ENCODE data around the gene LMOD1.

The LMOD1 gene

DNA sequence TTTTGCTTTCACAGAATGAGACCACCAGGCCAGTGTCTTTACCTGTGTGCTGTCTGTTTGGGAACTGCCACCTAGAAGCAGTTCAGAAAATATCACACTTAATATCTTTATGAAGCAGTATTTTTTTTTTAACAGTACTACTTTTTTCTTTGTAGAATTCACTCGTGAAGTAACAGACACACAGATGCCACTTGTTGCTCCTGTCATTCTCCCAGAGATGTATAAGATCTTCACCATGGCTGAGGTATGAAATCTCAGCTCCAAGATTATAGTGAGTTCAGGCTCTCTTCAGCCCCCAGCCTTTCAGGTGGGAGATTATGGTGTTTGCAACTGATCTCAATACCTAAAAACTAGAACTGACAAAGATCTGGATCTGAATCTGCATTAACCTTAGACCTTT, 94.4 kb downstream of the LMOD1 start:
- DNase-seq: no peak

DNA sequence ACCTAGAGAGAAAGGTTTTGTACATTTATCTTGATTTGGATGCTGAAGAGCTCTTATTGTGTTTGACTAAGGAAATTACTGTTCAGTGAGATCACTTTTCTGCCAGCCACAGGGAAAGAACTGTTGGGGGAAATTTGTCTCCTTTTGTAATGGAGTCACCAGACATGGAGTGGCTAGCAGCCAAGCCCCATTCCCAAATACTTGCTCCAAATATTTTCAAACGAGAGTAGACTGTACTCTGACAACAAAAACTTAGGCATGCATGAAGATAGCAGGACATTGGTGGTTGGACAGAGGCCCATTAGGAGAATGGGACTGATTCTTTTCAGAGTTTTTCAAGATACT, 96.3 kb downstream of the LMOD1 start:
- DNase-seq: no peak

DNA sequence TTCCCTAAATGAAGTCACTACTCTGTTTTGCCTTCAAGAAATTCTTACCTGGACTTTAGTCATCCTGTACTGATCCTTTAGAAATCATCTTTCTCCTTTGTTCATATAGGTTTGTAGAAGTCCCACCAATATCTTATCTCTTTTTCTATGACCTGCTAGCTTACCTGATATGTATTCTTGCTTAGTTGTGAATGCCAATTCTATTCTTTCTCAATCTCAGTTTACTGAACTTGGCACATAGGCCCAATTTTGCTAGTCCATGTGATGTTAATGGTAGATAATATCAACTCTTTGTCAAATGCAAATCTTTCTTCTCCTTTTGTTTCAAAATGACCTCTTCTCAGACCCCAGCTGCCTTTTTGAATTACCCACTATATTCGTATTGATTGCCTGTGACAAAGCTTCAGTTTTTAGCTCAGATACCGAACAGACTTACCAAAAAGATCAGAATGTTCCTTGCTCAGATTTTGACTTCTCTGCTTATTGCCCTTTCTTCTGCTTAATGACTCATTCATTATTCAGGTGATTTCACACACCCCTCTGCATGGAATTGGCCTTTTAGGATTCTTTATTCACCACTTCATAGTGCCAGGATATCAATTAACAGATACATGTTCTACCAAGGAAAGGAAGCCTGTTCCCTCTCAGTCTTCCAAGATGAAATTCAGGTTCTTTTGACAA, 96.8 kb downstream of the LMOD1 start:
- no peak for DNase-seq

DNA sequence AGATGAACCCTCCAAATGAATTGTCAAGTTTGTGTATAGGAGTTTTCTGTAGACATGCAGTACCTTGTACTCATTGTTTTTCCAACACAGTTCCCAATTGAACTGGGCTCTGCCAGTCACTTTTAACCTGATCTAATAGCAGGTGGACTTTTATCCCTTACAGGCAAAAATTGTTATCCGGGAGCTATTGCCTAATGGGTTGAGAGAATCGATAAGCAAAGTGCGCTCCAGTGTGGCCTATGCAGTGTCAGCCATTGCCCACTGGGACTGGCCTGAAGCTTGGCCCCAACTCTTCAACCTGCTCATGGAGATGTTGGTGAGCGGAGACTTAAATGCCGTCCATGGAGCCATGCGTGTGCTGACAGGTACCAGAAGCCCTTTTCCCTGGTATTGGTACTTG, 98.1 kb downstream of the LMOD1 start:
- no peak for DNase-seq

DNA sequence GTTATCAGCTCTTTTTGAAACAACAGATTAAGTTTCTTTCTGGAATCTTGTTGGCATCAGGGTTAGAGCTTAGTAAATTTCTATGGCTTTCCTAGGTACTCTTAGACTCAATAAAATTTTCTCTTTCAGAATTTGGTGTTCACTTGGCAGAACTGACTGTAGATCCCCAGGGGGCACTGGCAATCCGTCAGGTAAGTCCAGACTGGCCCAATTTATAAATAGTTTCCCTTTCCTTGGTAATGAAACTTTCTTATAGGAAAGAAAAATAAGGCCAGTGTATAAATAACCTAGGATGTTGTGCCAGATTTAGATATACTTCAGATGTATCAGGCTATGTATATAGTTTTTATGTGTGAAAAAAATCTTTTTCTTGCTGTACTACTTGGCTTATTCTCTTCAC, 99.2 kb downstream of the LMOD1 start:
- no peak for DNase-seq

Measured in left hindlimb (tissue), 1 donor.